WTC11 (cell line): ENCODE results near the gene HBQ1.

Source experiments
- CTCF ChIP-seq: fragments of 200-600 bp; IDR thresholded peaks from 2 replicates; pipeline ENCODE4 v1.8.0; 2022; ENCODE audit warnings: antibody characterized with exemption
- ELF4 ChIP-seq: sonication (generic); formaldehyde crosslinking; IDR thresholded peaks from 2 replicates; pipeline ENCODE4 v1.8.1; 2022; ENCODE audit warnings: low read depth, mild to moderate bottlenecking, moderate library complexity, missing genetic modification reagents
- FOXK1 ChIP-seq: sonication (generic); formaldehyde crosslinking; IDR thresholded peaks from 2 replicates; pipeline ENCODE4 v1.8.0; 2022; ENCODE audit warnings: mild to moderate bottlenecking, moderate library complexity, missing genetic modification reagents
- ZNF317 ChIP-seq: sonication (generic); formaldehyde crosslinking; IDR thresholded peaks from 2 replicates; pipeline ENCODE4 v1.8.1; 2023; ENCODE audit warnings: low read depth, mild to moderate bottlenecking, moderate library complexity, missing genetic modification reagents, borderline replicate concordance
- TF ChIP-seq, protein P1 (sequence below): sonication (generic); formaldehyde crosslinking; IDR thresholded peaks from 2 replicates; pipeline ENCODE4 v1.8.0; 2023; ENCODE audit warnings: mild to moderate bottlenecking, missing genetic modification reagents

DNA sequence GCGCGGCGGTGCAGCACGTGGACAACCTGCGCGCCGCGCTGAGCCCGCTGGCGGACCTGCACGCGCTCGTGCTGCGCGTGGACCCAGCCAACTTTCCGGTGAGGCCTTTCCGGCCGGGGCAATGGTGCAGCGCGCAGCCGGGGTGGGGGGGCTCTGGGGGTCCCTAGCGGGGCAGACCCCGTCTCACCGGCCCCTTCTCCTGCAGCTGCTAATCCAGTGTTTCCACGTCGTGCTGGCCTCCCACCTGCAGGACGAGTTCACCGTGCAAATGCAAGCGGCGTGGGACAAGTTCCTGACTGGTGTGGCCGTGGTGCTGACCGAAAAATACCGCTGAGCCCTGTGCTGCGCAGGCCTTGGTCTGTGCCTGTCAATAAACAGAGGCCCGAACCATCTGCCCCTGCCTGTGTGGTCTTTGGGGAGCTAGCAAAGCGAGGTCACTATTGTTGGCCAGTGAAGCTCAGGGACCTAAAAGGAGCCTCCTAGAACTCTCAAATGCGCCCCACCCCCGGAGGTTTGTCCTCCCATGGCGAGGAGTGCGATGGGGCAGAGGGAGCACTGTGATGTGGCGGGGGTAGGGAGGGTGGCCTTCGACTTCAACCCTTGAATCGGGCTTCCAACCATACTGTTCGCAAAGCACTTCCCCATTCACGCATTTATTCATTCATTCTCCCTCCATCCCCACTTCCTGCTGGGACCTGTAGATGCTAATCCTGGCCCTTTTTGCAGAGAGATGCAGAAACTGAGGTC lies 13.7 kb upstream of the HBQ1 start:
- no peak for TF ChIP-seq CTCF
- TF ChIP-seq, protein P1, sequence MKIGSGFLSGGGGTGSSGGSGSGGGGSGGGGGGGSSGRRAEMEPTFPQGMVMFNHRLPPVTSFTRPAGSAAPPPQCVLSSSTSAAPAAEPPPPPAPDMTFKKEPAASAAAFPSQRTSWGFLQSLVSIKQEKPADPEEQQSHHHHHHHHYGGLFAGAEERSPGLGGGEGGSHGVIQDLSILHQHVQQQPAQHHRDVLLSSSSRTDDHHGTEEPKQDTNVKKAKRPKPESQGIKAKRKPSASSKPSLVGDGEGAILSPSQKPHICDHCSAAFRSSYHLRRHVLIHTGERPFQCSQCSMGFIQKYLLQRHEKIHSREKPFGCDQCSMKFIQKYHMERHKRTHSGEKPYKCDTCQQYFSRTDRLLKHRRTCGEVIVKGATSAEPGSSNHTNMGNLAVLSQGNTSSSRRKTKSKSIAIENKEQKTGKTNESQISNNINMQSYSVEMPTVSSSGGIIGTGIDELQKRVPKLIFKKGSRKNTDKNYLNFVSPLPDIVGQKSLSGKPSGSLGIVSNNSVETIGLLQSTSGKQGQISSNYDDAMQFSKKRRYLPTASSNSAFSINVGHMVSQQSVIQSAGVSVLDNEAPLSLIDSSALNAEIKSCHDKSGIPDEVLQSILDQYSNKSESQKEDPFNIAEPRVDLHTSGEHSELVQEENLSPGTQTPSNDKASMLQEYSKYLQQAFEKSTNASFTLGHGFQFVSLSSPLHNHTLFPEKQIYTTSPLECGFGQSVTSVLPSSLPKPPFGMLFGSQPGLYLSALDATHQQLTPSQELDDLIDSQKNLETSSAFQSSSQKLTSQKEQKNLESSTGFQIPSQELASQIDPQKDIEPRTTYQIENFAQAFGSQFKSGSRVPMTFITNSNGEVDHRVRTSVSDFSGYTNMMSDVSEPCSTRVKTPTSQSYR (CRISPR knock-in tag): no peak
- no peak for TF ChIP-seq FOXK1 (CRISPR knock-in tag)
- no peak for TF ChIP-seq ZNF317 (CRISPR knock-in tag)
- no peak for TF ChIP-seq ELF4 (CRISPR knock-in tag)
